Mucosa of stomach (tissue), 1 donor: Measurements from ENCODE around the gene SH3PXD2A.

Experiments
- H3K27me3 ChIP-seq: one replicate; pipeline ENCODE4 v1.7.0; 2013; ENCODE audit warnings: mild to moderate bottlenecking, low read length; ENCODE audit not compliant: control insufficient read depth, insufficient read depth
- H3K36me3 ChIP-seq: one replicate; pipeline ENCODE4 v1.7.0; 2013; ENCODE audit warnings: low read length; ENCODE audit not compliant: control insufficient read depth, insufficient read depth
- H3K4me1 ChIP-seq: one replicate; pipeline ENCODE4 v1.7.0; 2013; ENCODE audit warnings: mild to moderate bottlenecking, low read length; ENCODE audit not compliant: control insufficient read depth, insufficient read depth
- H3K4me3 ChIP-seq: one replicate; pipeline ENCODE4 v1.7.0; 2013; ENCODE audit warnings: low read length
- H3K9ac ChIP-seq: one replicate; pipeline ENCODE4 v1.7.0; 2013; ENCODE audit warnings: mild to moderate bottlenecking, low read length, moderate library complexity
- H3K9me3 ChIP-seq: one replicate; pipeline ENCODE4 v1.7.0; 2013; ENCODE audit warnings: mild to moderate bottlenecking, low read length, moderate library complexity; ENCODE audit not compliant: control insufficient read depth
- donor health status: Pancreatic carcinoma.

The SH3PXD2A gene

DNA sequence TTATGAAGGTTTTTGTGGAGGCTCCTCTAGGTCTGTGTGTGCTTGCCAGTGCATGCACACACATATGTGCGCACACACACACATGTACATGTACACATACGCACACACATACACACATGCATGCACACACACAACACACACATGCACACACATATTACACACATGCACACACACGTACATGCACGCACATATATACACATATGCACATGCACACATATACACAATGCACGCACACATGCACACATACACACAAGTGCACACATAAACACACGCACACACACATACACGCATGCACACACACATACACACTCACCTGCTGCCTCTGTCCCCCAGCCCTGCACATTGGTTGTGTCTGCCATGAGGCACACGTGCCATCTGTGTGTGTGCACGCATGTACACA lies 295.6 kb downstream of the SH3PXD2A start:
- peaks cover 48% of the 10 kb centered on the region for H3K4me1 ChIP-seq
- H3K27me3 ChIP-seq, result peaks cover 15% of the 10 kb centered on the region
- no peak overlapping the region for H3K4me3 ChIP-seq
- H3K36me3 ChIP-seq, result peaks cover 4% of the 10 kb centered on the region
- H3K9ac ChIP-seq, result no peak overlapping the region
- no peaks in the 10 kb centered on the region for H3K9me3 ChIP-seq

- H3K4me1 ChIP-seq, result peaks cover 49% of the 10 kb centered on the region
- peak overlapping the region; percentile 2 for H3K4me3 ChIP-seq
- H3K9me3 ChIP-seq, result no peaks in the 10 kb centered on the region
- H3K27me3 ChIP-seq, result peaks cover 15% of the 10 kb centered on the region
- H3K9ac ChIP-seq, result peak overlapping the region; percentile 35
- peaks cover 4% of the 10 kb centered on the region for H3K36me3 ChIP-seq
These were observed 296.5 kb downstream of the SH3PXD2A start for GRCh38 chr10:103558911-103559310.

DNA sequence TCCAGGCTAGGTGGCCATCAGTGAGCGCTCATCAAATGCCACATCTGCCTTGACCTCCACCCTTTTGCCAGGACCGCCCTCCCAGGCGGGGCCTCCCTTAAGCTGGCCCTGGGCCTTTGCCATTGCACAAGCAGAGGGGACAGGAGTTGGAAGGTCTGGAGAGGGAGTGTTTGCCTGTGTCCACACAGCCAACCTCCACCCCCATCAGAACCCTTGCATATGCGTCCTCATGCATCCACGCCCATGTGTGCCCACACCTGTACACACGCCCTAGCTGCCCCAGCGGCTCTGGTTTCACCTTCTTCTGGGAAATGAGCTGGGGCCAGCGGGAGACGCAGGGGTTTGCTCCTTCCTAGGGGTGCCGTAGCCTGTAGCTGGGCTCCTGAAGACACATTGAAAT lies 297.9 kb downstream of the SH3PXD2A start:
- Histone ChIP-seq H3K9me3 (no peaks in the 10 kb centered on the region), H3K9ac (no peak overlapping the region), H3K4me1 (peaks cover 49% of the 10 kb centered on the region), H3K36me3 (peaks cover 4% of the 10 kb centered on the region), H3K27me3 (peaks cover 15% of the 10 kb centered on the region), H3K4me3 (no peak overlapping the region)

DNA sequence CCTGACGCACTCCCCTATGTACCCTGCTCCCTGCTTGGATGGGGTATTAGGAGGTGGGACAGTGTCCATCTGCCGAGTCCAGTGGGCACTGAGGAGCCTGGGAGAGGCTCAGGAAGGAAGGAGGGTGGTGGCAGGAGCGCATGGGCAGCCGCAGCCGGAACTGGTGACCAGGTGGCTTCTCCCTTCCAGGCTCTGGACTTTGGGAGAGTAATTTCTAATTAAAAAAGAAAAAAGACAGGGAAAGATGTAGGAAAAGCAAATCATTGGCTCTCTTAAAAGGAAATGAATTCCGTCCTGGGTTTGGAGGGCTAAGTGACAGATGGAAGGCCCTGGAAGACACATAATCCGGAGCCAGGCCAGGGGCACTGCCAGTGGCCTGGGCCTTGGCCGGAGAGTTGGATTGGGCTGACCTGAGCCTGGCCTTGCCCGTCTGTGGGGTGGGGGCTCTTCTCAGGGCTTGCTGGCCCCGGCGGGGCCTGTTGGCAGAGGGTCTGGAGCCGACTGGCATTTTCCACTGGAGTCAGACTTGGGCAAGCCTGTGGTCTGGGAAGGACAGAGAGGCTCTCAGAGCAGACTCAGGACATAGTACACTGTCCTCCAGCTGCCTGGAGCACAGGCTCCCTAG lies 298.9 kb downstream of the SH3PXD2A start:
- peaks cover 15% of the 10 kb centered on the region for H3K27me3 ChIP-seq
- H3K9ac ChIP-seq, result peak overlapping the region; percentile 17
- no peaks in the 10 kb centered on the region for H3K9me3 ChIP-seq
- peak overlapping the region; percentile 1 for H3K4me3 ChIP-seq
- peaks cover 4% of the 10 kb centered on the region for H3K36me3 ChIP-seq
- peaks cover 49% of the 10 kb centered on the region for H3K4me1 ChIP-seq

- peak overlapping the region; percentile 1 for H3K4me3 ChIP-seq
- H3K9ac ChIP-seq, result peak overlapping the region; percentile 23
These were observed 299.7 kb downstream of the SH3PXD2A start for GRCh38 chr10:103555712-103556111.

GRCh38 chr10:103555325-103555649 lies 300.1 kb downstream of the SH3PXD2A start:
- Histone ChIP-seq H3K9me3 (no peaks in the 10 kb centered on the region), H3K4me1 (peaks cover 44% of the 10 kb centered on the region), H3K36me3 (no peaks in the 10 kb centered on the region), H3K9ac (peak overlapping the region; percentile 23), H3K4me3 (peak overlapping the region; percentile 1), H3K27me3 (peaks cover 15% of the 10 kb centered on the region)

More at GRCh38 chr10:103555712-103556111, 299.7 kb downstream of the SH3PXD2A start:
- Histone ChIP-seq H3K4me1 (peaks cover 46% of the 10 kb centered on the region), H3K27me3 (peaks cover 15% of the 10 kb centered on the region), H3K9me3 (no peaks in the 10 kb centered on the region), H3K36me3 (peaks cover 2% of the 10 kb centered on the region)

- Histone ChIP-seq H3K9ac (no peak overlapping the region), H3K36me3 (no peaks in the 10 kb centered on the region), H3K27me3 (peaks cover 15% of the 10 kb centered on the region)
These were observed 300.7 kb downstream of the SH3PXD2A start for GRCh38 chr10:103554488-103555324.

GRCh38 chr10:103553743-103554487 lies 301.5 kb downstream of the SH3PXD2A start:
- Histone ChIP-seq H3K9me3 (no peaks in the 10 kb centered on the region), H3K9ac (no peak overlapping the region), H3K4me1 (peaks cover 50% of the 10 kb centered on the region), H3K36me3 (no peaks in the 10 kb centered on the region), H3K4me3 (no peak overlapping the region), H3K27me3 (peaks cover 15% of the 10 kb centered on the region)

More at GRCh38 chr10:103554488-103555324, 300.7 kb downstream of the SH3PXD2A start:
- peaks cover 50% of the 10 kb centered on the region for H3K4me1 ChIP-seq
- no peak overlapping the region for H3K4me3 ChIP-seq
- H3K9me3 ChIP-seq, result no peaks in the 10 kb centered on the region

DNA sequence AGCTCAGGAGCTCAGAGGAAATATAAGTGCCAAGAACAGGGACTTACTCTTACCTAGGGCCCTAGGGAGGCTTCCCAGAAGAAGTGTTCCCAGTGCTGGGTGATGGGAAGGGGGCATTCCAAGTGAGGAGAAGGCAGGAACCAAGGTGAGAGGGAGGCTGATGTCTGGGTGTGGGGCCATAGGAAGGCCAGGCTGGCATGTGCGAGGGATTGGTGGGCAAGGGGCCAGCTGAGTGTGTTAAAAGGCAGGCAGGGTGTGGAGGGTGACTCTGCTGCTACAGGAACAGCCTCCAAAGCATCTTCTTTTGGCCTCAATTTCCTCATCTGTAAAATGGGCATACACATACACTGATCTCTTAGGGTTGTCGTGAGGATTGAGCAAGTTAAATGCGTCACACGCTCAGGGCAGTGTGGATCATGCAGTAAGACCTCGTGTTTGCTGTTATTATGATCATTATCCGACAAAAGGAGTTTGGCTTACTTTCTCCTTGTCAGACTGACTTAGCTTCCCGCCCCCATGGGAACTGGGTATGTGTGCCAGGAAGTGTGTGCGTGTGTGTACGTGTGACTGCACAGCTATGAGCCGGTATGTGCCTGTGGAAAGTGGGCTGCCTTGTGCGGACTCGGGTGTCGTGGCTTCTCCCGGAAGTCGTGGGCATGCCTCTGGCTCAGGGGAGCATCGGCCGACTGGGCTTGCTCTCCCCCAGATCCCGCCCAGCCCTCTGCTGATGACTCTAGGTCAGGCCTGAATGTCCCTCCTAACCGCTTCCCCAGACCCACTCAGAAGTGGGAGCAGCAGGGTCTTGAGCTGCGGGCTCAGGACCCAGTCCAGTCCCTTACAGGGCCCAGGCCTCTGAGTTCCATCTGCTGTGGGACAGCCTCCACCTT lies 302.3 kb downstream of the SH3PXD2A start:
- Histone ChIP-seq H3K9ac (no peak overlapping the region), H3K4me3 (no peak overlapping the region), H3K27me3 (peaks cover 15% of the 10 kb centered on the region), H3K4me1 (peaks cover 55% of the 10 kb centered on the region), H3K36me3 (no peaks in the 10 kb centered on the region), H3K9me3 (no peaks in the 10 kb centered on the region)

DNA sequence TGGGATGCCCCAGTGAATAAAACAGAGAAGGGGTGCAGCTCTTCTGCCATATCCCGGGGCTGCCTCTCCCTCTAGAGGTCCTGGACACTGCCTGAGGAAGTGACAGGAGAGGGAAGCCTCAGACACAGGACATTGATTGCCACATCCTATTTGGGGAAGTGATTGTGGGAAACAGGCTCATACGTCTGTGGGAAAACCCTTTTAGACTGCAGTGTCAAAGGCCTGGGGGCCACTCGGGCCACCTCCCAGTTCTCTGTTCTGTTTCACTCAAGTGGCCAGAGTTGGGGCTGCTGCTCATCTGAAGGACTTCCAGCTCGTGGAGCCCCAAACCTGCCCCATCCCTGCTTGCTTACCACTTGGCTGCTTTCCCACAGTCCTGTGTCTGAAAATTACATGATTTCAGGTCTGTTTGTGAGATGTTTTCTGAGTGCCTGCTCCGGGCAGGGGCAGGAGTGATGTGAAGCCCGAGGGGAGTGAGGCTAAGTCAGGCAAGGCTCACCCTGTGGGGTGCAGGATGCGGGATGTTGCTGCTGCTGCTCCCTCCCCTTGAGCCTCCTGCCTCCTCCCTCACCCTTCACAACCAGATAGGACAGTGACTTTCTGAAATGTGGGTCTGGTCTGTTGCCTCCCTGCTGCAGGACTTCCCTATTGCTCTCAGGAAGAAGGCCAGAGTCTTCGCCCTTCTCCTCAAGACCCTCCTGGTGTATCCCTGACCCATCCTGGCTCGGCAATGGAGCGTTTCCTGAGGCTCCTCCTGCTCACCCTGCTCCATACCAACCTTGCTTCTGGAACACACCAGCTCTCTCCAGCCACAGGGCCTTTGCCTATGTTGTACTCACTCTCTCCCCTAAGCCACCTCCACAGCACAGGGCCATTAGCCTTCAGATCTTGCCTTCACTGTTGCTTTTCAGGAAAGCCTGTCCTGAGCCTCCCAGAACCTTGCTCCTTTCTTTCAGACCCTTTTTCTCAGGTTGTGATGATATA lies 303.5 kb downstream of the SH3PXD2A start:
- Histone ChIP-seq H3K4me1 (peaks cover 59% of the 10 kb centered on the region), H3K27me3 (peaks cover 15% of the 10 kb centered on the region), H3K36me3 (no peaks in the 10 kb centered on the region), H3K4me3 (no peak overlapping the region), H3K9me3 (no peaks in the 10 kb centered on the region), H3K9ac (no peak overlapping the region)
